ENCODE data around the gene LIMS2. TPM values are rescaled to one million over a fixed set of nuclear protein-coding genes. Genes with fewer than 3 reads are reported as not detected.

The LIMS2 gene
- total RNA-seq, 4 donors from 2014 or later, result 9.7 to 97.3 (median 22.4) TPM

DNA sequence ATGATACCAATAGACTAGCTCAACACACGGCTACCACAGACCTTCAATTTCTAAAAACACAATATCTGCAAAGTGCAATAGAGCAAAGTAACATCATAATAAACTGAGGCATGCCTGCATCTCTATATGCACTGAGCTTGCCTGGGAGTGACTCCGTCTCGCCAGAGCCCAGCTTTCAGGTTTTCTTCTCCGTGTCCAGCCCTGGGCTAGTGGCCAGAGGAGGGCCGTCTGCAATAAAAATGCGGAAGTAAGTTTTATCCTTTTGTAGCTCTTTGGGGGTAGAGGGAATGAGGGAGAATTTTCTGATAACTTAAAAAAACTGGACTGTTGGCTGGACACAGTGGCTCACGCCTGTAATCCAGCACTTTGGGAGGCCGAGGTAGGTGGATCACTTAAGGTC, 70.3 kb downstream of the LIMS2 start:
- no peak for DNase-seq (ENCODE audit: low spot score)

DNA sequence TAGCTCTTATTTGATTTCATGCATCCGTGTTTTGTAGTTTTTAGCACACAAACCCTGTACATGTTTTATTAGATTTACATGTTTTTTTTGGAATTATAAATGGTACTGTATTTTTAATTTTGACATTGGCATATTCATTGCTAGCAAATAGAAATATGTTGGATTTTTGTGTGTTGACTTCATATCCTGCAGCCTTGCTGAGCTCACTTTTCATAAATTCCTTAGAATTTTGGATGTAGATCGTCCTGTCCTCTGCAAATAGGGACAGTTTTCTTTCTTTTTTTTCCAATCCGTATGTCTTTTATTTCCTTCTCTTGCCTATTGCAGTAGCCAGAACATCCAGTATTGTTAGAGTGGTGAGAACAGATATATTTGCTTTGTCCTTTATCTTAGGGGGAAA, 76.1 kb downstream of the LIMS2 start:
- TF ChIP-seq, protein P1, sequence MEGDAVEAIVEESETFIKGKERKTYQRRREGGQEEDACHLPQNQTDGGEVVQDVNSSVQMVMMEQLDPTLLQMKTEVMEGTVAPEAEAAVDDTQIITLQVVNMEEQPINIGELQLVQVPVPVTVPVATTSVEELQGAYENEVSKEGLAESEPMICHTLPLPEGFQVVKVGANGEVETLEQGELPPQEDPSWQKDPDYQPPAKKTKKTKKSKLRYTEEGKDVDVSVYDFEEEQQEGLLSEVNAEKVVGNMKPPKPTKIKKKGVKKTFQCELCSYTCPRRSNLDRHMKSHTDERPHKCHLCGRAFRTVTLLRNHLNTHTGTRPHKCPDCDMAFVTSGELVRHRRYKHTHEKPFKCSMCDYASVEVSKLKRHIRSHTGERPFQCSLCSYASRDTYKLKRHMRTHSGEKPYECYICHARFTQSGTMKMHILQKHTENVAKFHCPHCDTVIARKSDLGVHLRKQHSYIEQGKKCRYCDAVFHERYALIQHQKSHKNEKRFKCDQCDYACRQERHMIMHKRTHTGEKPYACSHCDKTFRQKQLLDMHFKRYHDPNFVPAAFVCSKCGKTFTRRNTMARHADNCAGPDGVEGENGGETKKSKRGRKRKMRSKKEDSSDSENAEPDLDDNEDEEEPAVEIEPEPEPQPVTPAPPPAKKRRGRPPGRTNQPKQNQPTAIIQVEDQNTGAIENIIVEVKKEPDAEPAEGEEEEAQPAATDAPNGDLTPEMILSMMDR (IDR thresholded peaks at IDR 0.05), result no peak
- DNase-seq (ENCODE audit: low spot score) (no peak), ATAC-seq (ENCODE audit: low FRiP score) (no peak)

More for the DNA sequence above, 70.3 kb downstream of the LIMS2 start:
- TF ChIP-seq, protein P1 (IDR thresholded peaks at IDR 0.05), result no peak
- no peak for ATAC-seq (ENCODE audit: low FRiP score)

- ATAC-seq (ENCODE audit: low FRiP score) (no peak), DNase-seq (ENCODE audit: low spot score) (no peak)
- TF ChIP-seq, protein P1 (IDR thresholded peaks at IDR 0.05), result no peak
These were observed 76.6 kb downstream of the LIMS2 start for GRCh38 chr2:127598711-127599110.

GRCh38 chr2:127597984-127598380, 77.3 kb downstream of the LIMS2 start:
- ATAC-seq (ENCODE audit: low FRiP score) (no peak), DNase-seq (ENCODE audit: low spot score) (no peak)
- TF ChIP-seq, protein P1 (IDR thresholded peaks at IDR 0.05), result no peak

- TF ChIP-seq, protein P1 (IDR thresholded peaks at IDR 0.05), result no peak
- DNase-seq (ENCODE audit: low spot score), result no peak
- ATAC-seq (ENCODE audit: low FRiP score), result no peak
These were observed 78.0 kb downstream of the LIMS2 start for GRCh38 chr2:127597046-127597983.

DNA sequence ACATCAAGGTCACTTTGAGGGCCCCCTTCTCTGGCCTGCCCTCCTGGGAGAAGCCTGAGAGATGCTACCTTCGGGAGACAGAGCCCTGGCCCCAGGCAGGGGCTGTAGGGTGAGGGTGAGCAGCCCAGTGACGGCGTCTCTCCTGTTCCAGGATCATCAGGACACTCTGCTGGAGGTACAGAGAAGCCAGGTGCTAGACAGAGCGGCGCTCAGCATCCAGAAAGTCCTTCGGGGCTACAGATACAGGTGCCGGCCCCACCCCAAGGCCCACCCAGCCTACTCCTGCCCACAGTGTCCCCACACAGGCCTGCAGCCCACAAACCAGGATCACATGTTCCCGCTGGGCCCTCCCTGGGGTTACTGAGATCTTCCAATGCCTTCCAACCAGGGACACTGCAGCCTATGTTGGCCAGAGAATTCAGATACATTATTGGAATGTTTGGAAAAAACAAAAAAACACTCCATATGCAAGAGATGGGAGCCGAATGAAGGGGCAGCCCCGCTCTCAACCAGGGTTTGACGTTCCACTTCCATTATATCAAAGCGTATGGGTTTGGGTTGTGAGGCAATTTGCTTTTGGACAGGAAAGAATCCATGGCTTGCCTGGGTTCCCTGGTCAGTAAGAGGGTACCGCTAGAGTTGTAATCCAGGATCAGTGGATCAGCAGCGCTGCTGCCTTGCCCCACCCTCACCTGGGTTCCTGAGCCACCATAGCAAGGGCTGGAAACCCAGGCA, 78.9 kb downstream of the LIMS2 start:
- ATAC-seq (ENCODE audit: low FRiP score) (no peak), DNase-seq (ENCODE audit: low spot score) (no peak)
- TF ChIP-seq, protein P1 (IDR thresholded peaks at IDR 0.05), result no peak
